Dedifferentiated amniotic fluid mesenchymal stem cell (primary cell): ENCODE data around the gene DISC1.
"Not testable (repeated sequence)": the region's sequence is repeated elsewhere in the genome, so short reads cannot be mapped to it uniquely, and the experiment has no call there.

Experiments used
- DNase-seq: peaks from one replicate; pipeline ENCODE4 v3.0.0-alpha.2; 2016; ENCODE audit errors: extremely low spot score

Gene DISC1

GRCh38 chr1:231957359-231957758 lies 330.8 kb downstream of the DISC1 start:
- no peak for DNase-seq

DNA sequence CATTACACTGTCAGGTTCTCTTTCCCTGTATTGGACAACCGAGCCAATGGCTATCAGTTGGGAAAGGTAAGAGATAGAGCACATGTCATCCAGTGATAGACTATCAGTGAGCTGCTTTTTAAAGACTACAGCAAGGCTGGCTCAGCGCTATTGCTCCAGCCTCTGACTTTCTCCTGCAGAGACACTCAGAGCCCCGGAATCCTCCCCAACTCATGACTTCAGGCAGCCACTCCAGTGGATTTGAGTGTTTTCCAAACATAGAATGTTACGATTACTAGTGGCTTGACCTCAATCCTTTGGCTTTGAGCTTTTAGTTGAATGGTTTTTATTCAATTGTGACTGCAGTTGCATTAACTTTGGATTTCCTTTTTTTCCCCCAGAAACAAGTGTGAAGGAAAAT lies 331.9 kb downstream of the DISC1 start:
- no peak for DNase-seq

- DNase-seq = no peak
Measured at GRCh38 chr1:231959225-231959884, 332.8 kb downstream of the DISC1 start.

GRCh38 chr1:231961801-231962200 lies 335.2 kb downstream of the DISC1 start:
- DNase-seq = not testable (repeated sequence)

DNA sequence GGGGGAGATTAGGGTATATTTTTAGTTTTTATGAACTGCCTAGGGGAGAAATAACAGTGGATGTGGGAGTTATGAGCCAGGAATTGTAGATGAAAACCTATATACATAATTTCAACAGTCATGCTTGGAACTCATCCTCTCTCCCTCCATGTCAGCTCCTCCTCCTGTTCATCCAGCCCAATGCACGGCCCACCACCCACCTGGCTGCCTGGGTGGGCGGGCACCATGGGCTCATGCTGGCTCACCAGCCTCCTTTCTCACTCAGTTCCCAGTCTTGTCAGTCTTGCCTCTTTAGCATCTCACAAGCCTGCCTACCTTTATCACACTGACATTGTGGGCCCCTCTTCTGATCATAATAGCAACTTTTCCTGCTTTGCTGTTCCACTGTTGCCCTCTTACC lies 336.0 kb downstream of the DISC1 start:
- DNase-seq = no peak

DNA sequence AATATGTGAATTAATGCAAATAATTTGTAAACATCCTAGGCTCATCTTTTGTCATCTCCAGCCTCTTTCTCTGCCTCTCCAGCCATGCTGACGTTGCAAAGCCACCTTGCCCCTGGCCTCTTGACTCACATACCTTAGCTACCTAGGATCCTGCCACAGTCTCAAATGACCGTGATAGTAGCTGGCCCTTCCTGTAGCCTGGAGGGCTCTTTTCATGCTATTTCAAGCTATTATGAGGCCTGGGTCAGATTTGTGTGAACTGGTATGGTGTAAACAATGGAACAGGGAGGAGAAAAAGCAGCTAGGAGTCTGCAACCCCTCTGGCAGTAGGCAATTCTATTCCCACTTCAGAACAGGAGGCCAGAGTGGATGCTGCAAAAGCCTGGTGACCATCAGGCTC lies 337.7 kb downstream of the DISC1 start:
- no peak for DNase-seq

DNA sequence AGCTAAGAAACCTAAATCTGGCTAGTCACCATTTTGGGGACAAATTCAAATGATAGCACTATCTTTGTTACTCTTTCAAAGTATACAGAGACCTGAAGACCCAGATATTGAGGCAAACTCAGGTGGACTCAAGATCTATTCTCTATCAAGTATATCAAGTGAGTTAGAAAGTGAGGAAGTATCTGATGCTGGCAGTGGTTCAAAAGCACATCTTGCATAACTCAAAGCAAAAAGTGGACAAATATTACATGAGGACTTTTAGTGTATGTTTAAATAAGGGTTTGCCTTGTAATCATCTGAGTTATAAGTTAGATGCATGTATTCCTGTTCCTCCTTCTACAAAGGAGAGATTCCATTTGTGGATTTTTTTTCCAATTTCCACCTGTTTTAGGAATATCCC lies 338.4 kb downstream of the DISC1 start:
- DNase-seq = no peak

- DNase-seq = no peak
Measured at GRCh38 chr1:231965615-231966014, 339.0 kb downstream of the DISC1 start.

DNA sequence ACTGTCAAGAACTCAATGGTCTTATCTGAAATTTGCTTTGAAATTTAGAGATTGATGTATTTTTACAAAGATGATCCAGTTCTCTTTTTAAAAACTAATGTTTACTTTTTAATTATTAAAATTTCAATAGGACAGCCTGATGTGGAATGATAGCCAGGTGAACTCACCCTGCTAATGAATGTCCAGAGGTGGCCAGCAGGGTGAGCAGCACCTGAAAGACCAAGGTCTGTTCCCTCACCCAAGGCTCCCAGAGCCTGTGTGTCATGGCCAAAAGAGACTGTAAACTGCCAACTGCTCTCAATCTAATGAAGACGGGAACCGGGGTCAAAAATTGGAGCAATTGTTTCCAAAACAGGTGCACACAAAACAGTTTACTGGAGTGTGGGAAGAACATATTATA lies 340.4 kb downstream of the DISC1 start:
- DNase-seq = no peak

- DNase-seq = no peak
Measured at GRCh38 chr1:231969076-231969475, 342.5 kb downstream of the DISC1 start.

DNA sequence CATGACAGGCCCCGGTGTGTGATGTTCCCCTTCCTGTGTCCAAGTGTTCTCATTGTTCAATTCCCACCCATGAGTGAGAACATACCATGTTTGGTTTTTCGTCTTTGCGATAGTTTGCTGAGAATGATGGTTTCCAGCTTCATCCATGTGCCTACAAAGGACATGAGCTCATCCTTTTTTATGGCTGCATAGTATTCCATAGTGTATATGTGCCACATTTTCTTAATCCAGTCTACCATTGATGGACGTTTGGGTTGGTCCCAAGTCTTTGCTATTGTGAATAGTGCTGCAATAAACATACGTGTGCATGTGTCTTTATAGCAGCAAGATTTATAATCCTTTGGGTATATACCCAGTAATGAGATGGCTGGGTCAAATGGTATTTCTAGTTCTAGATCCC lies 343.2 kb downstream of the DISC1 start:
- not testable (repeated sequence) for DNase-seq

- DNase-seq = no peak
Measured at GRCh38 chr1:231970684-231971083, 344.1 kb downstream of the DISC1 start.

GRCh38 chr1:231971397-231972110 lies 345.0 kb downstream of the DISC1 start:
- no peak for DNase-seq

- DNase-seq = no peak
Measured at GRCh38 chr1:231972111-231972445, 345.5 kb downstream of the DISC1 start.

GRCh38 chr1:231973830-231974229 lies 347.2 kb downstream of the DISC1 start:
- no peak for DNase-seq

DNA sequence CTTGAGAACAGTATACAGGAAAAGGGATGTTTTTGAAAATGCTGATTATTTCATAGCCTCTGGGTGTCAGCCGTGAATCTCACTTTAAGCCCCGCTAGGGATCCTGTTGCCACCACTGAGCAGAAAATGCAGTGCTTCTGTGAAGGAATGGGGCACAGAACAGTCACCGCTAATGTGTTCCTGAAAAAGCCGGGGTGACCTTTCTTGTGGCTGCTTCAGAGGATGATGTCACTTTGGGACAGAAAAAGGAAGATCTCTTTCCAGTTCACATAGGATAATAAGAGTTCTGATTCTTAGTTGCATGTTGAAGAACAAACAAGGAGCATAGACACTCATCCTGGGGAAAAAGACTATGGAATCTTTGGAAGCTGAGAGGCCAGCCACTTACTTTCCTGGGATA lies 349.6 kb downstream of the DISC1 start:
- no peak for DNase-seq

GRCh38 chr1:231981675-231982074 lies 355.1 kb downstream of the DISC1 start:
- DNase-seq = no peak

GRCh38 chr1:231982871-231983587 lies 356.4 kb downstream of the DISC1 start:
- no peak for DNase-seq

DNA sequence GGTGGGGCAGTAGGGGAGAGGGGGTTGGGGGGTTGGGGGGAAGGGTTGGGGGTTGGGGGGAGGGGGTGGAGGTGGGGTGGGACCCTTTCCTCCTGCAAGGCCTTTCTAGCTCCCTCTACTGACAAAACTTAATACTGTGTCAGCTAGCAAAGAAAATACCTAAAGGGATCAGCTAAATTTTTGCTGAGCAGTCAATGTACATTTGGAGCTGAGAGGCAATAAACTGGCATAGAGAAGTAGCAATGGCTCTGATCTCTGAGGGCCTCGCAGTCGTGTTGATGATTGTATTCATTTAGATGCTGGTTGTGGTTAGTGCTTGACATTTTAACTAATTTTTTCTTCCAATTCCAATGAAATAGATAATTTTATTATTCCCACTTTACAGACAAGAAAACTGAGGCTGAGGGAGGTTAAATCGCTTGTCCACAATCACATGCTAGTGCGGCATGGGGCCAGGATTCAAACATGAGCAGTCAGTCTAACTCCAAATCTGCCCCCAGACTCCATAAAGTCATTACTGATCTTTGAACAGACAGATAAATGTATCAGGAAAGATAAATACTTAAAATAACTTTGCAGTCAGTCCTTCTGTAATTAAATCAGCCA lies 357.1 kb downstream of the DISC1 start:
- no peak for DNase-seq

GRCh38 chr1:231985296-231986023 lies 358.9 kb downstream of the DISC1 start:
- DNase-seq = no peak

DNA sequence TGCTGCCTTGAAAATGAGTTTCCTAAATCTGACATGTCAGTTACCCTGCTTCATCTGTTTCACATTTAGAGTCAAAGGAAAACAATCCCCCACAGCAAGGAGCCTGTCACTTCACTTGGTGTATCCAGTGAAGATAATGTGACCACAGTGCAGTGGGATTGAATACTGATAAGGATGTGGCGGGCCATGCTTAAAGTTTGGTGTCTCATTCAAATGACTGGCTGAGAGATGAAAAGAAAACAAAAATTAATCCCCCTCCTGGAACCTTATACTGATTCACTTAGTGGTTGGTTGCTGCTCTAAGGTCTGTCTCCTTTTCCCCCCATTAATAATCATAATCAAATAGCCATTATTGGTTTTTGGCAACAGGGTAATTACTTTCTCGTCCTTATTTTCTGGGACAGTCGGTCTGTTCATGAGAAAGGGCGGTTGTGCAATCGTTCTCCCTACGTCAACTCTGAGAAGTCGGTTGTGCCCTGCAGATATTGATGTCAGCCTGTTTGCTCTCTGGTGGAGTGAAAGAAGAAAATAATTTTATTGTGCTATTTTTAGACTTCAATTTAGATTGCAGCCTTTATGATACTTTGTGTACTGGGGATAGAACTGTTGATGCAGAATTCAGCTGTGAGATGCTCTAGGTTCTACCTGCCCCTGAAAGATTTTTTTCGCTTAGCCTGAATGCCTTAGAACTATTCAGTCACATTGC lies 360.2 kb downstream of the DISC1 start:
- DNase-seq = no peak
